Nephron (organoid): ENCODE results near the gene BCHE.
"Not testable (repeated sequence)": the region's sequence is repeated elsewhere in the genome, so short reads cannot be mapped to it uniquely, and the experiment has no call there.

Source experiments
- H3K27ac Mint-ChIP-seq, 3 experiments: 2 replicates each; pipeline ENCODE4 v1.8.0; 2020; ENCODE audit warnings: mixed read lengths in 3 of 3, mild to moderate bottlenecking in 2 of 3, moderate library complexity in 1 of 3
- H3K27me3 Mint-ChIP-seq: 2 replicates; pipeline ENCODE4 v1.8.0; 2021; ENCODE audit warnings: low read depth, mild to moderate bottlenecking, moderate library complexity, mixed read lengths
- H3K36me3 Mint-ChIP-seq: 2 replicates; pipeline ENCODE4 v1.8.0; 2020; ENCODE audit warnings: low read depth, mixed read lengths
- H3K4me1 Mint-ChIP-seq: 2 replicates; pipeline ENCODE4 v1.8.0; 2020; ENCODE audit warnings: mixed read lengths
- H3K4me3 Mint-ChIP-seq, 3 experiments: 2 replicates each; pipeline ENCODE4 v1.8.0; 2020; ENCODE audit warnings: mild to moderate bottlenecking in 3 of 3, mixed read lengths in 3 of 3, moderate library complexity in 2 of 3
- H3K9me3 Mint-ChIP-seq: 2 replicates; pipeline ENCODE4 v1.8.0; 2020; ENCODE audit warnings: mixed read lengths
- TF ChIP-seq, protein P1 (sequence below), 3 experiments: fragments of 200-600 bp; sonication (generic); IDR thresholded peaks; one replicate each; pipeline ENCODE4 v1.5.0; 2021; ENCODE audit warnings: antibody characterized with exemption in 3 of 3; ENCODE audit not compliant: unreplicated experiment in 3 of 3

Gene BCHE

DNA sequence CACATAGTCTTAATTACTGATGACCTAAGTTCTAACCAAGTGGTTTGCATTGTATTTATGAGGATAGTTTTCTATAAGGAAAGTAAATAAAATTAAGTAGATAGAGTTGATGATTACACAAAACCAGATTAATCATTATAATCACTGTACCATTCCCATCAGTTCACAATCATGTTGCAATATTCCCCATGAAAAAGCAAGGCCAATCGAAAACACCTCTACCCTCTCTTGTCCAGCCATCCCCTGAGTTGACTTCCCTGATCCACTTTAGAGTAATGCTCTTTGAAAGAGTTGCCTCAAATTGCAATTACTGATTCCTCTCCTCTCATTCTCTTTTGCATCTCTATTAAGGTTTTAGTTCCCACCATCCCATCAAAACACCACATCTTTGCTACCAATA, 21.0 kb downstream of the BCHE start:
- TF ChIP-seq, protein P1, sequence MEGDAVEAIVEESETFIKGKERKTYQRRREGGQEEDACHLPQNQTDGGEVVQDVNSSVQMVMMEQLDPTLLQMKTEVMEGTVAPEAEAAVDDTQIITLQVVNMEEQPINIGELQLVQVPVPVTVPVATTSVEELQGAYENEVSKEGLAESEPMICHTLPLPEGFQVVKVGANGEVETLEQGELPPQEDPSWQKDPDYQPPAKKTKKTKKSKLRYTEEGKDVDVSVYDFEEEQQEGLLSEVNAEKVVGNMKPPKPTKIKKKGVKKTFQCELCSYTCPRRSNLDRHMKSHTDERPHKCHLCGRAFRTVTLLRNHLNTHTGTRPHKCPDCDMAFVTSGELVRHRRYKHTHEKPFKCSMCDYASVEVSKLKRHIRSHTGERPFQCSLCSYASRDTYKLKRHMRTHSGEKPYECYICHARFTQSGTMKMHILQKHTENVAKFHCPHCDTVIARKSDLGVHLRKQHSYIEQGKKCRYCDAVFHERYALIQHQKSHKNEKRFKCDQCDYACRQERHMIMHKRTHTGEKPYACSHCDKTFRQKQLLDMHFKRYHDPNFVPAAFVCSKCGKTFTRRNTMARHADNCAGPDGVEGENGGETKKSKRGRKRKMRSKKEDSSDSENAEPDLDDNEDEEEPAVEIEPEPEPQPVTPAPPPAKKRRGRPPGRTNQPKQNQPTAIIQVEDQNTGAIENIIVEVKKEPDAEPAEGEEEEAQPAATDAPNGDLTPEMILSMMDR (IDR thresholded peaks at IDR 0.05; ENCODE audit: unreplicated experiment in 3 of 3): no peak

DNA sequence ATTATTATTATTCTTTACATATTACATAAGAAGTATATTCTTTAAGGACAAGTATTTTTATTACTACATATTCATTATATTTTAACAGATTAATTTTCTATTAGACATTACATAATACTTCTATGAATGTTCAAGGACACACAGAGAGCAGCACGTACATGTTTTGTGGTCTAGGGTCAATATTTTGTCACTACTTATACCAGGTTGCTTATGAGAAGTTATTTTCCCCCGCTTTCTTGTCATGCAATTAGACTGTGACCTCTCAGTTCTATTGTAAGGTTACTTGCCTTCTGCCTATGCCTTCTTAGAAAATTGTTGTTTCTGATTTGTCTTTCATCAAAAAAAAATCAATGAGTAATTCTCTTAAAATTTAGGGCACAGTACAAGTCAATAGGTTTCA, 21.5 kb downstream of the BCHE start:
- no peak overlapping the region for H3K4me3 Mint-ChIP-seq
- H3K27me3 Mint-ChIP-seq: no peaks in the 10 kb centered on the region

More for the DNA sequence above, 21.0 kb downstream of the BCHE start:
- no peaks in the 10 kb centered on the region for H3K36me3 Mint-ChIP-seq
- H3K27me3 Mint-ChIP-seq: no peaks in the 10 kb centered on the region
- H3K4me3 Mint-ChIP-seq: no peak overlapping the region
- H3K9me3 Mint-ChIP-seq: no peaks in the 10 kb centered on the region
- H3K4me1 Mint-ChIP-seq: no peaks in the 10 kb centered on the region
- H3K27ac Mint-ChIP-seq: no peak overlapping the region

DNA sequence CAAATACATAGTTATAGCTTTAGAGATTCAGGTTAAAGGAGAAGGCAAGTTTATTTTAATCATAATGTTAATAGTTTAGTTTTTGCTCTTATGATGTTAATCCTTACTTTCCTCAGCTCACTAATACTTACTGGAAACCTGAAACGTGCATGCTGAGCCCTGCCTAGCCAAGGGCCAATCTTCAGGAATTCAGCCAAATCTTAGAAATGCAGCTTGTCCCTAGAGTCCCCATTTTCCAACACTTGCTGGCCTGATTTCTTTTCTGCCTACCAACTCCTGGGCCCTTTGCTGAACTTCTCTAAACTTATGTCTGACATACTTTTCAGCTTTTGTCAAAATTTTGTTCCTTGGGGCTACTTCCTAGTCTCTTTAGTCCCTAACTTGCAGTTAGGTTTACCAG, 22.8 kb downstream of the BCHE start:
- no peak overlapping the region for H3K27ac Mint-ChIP-seq
- TF ChIP-seq, protein P1 (IDR thresholded peaks at IDR 0.05; ENCODE audit: unreplicated experiment in 3 of 3): no peak
- H3K4me3 Mint-ChIP-seq: no peak overlapping the region
- H3K27me3 Mint-ChIP-seq: no peaks in the 10 kb centered on the region
- no peaks in the 10 kb centered on the region for H3K9me3 Mint-ChIP-seq
- H3K4me1 Mint-ChIP-seq: no peaks in the 10 kb centered on the region
- no peaks in the 10 kb centered on the region for H3K36me3 Mint-ChIP-seq

More for the DNA sequence above, 21.5 kb downstream of the BCHE start:
- TF ChIP-seq, protein P1 (IDR thresholded peaks at IDR 0.05; ENCODE audit: unreplicated experiment in 3 of 3): no peak
- H3K4me1 Mint-ChIP-seq: no peaks in the 10 kb centered on the region
- no peaks in the 10 kb centered on the region for H3K36me3 Mint-ChIP-seq
- H3K27ac Mint-ChIP-seq: no peak overlapping the region
- no peaks in the 10 kb centered on the region for H3K9me3 Mint-ChIP-seq

DNA sequence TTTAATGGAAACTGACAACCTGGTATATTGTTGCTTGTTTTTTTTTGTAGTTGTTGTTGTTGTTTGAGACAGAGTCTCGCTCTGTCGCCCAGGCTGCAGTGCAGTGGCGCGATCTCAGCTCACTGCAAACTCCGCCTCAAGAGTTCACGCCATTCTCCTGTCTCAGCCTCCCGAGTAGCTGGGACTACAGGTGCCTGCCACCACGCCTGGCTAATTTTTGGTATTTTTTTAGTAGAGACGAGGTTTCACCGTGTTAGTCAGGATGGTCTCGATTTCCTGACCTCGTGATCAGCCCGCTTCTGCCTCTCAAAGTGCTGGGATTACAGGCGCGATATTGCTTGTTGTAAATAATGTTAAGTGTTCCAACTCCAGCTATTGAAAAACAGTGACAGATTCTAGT, 29.3 kb downstream of the BCHE start:
- H3K9me3 Mint-ChIP-seq, H3K36me3 Mint-ChIP-seq, H3K27me3 Mint-ChIP-seq, H3K4me3 Mint-ChIP-seq, H3K4me1 Mint-ChIP-seq, H3K27ac Mint-ChIP-seq: not testable (repeated sequence)

GRCh38 chr3:165805946-165806561, 31.2 kb downstream of the BCHE start:
- H3K27ac Mint-ChIP-seq: no peak overlapping the region
- TF ChIP-seq, protein P1 (IDR thresholded peaks at IDR 0.05; ENCODE audit: unreplicated experiment in 3 of 3): no peak
- H3K4me3 Mint-ChIP-seq: no peak overlapping the region
- peaks cover 6% of the 10 kb centered on the region for H3K4me1 Mint-ChIP-seq
- H3K27me3 Mint-ChIP-seq: no peaks in the 10 kb centered on the region
- H3K36me3 Mint-ChIP-seq: no peaks in the 10 kb centered on the region
- H3K9me3 Mint-ChIP-seq: no peaks in the 10 kb centered on the region

GRCh38 chr3:165803471-165803870, 33.8 kb downstream of the BCHE start:
- Mint-ChIP-seq H3K9me3 (no peaks in the 10 kb centered on the region), H3K36me3 (no peaks in the 10 kb centered on the region), H3K4me1 (peaks cover 6% of the 10 kb centered on the region), H3K4me3 (no peak overlapping the region), H3K27ac (no peak overlapping the region), H3K27me3 (no peaks in the 10 kb centered on the region)
- TF ChIP-seq, protein P1 (IDR thresholded peaks at IDR 0.05; ENCODE audit: unreplicated experiment in 3 of 3): no peak
